B cell (primary cell): ENCODE measurements around the gene BCL2L11. TPM values are rescaled to one million over a fixed set of nuclear protein-coding genes. Genes with fewer than 3 reads are reported as not detected.

Experiments
- ATAC-seq: fragments of 200-7000 bp; cut with Tn5 transposase; one replicate; pipeline ENCODE4 v1.10.0; 2021; ENCODE audit warnings: low read depth, mild to moderate bottlenecking, moderate number of reproducible peaks, moderate library complexity
- CTCF ChIA-PET: fragments of 350-600 bp; sonication (Branson Sonifier 250); formaldehyde crosslinking; loops from one replicate; lab custom pipeline; 2021; ENCODE audit warnings: antibody characterized with exemption, inconsistent platforms; lab: Charles Lee
- POLR2A ChIA-PET: fragments of 350-600 bp; sonication (Branson Sonifier 250); formaldehyde crosslinking; loops from one replicate; lab custom pipeline; 2021; ENCODE audit warnings: antibody characterized with exemption; lab: Charles Lee
- DNase-seq: peaks from one replicate; pipeline ENCODE4 v3.0.0; 2013
- H2AFZ ChIP-seq: 2 replicates; pipeline ENCODE4 v1.6.1; 2012; ENCODE audit warnings: mild to moderate bottlenecking, low read depth, low read length; ENCODE audit not compliant: insufficient read depth, poor library complexity, severe bottlenecking
- H3K27ac ChIP-seq, 2 donors: 1 replicate in 1 of 2; 2 replicates in 1 of 2; pipeline ENCODE4 v1.5.1; 2012 to 2013; ENCODE audit warnings: low read length in 2 of 2, mild to moderate bottlenecking in 2 of 2, moderate library complexity in 1 of 2
- H3K27me3 ChIP-seq, 4 experiments: fragments of 200-600 bp in 1 of 4; sonication (generic) in 1 of 4; replicated peaks in 1 of 4; 1 replicate in 2 of 4; 2 replicates in 2 of 4; pipeline versions ENCODE4 v1.6.1 to v1.7.0; 2013 to 2016; ENCODE audit warnings: low read length in 3 of 4, mild to moderate bottlenecking in 2 of 4, mixed read lengths in 1 of 4, moderate library complexity in 1 of 4; ENCODE audit not compliant: insufficient read depth in 4 of 4, control insufficient read depth in 3 of 4; ENCODE audit errors: control extremely low read depth in 1 of 4
- H3K36me3 ChIP-seq, 2 experiments: replicated peaks in 1 of 2; 1 replicate in 1 of 2; 2 replicates in 1 of 2; pipeline versions ENCODE4 v1.6.1 to v1.7.1; 2013; ENCODE audit warnings: low read length in 1 of 2; ENCODE audit not compliant: insufficient read depth in 2 of 2, control insufficient read depth in 1 of 2; ENCODE audit errors: control extremely low read depth in 1 of 2, extremely low read depth in 1 of 2
- H3K4me1 ChIP-seq, 2 donors: fragments of 200-600 bp in 1 of 2; sonication (generic) in 1 of 2; 1 replicate in 1 of 2; 2 replicates in 1 of 2; pipeline versions ENCODE4 v1.5.1 to v1.6.1; 2013 to 2017; ENCODE audit warnings: low read length in 2 of 2; ENCODE audit not compliant: control insufficient read depth in 2 of 2, insufficient read depth in 2 of 2
- H3K4me2 ChIP-seq: replicated peaks from 2 replicates; pipeline ENCODE3; 2012; ENCODE audit warnings: mild to moderate bottlenecking, low read depth, low read length; ENCODE audit not compliant: poor library complexity, severe bottlenecking
- H3K4me3 ChIP-seq, 5 experiments: fragments of 200-600 bp in 1 of 5; sonication (generic) in 1 of 5; 1 replicate in 3 of 5; 2 replicates in 2 of 5; pipeline versions ENCODE4 v1.5.1 to v1.7.0; 2011 to 2016; ENCODE audit warnings: low read length in 4 of 5, mild to moderate bottlenecking in 4 of 5, low read depth in 2 of 5, control low read depth in 1 of 5, moderate library complexity in 1 of 5; ENCODE audit not compliant: insufficient read depth in 1 of 5; ENCODE audit errors: control extremely low read depth in 1 of 5, extremely low read depth in 1 of 5
- H3K79me2 ChIP-seq: fragments of 200-600 bp; sonication (generic); one replicate; pipeline ENCODE4 v1.6.0; 2016; ENCODE audit warnings: low read length; ENCODE audit not compliant: control insufficient read depth, insufficient read depth
- H3K9ac ChIP-seq: fragments of 200-600 bp; sonication (generic); 2 replicates; pipeline ENCODE4 v1.6.1; 2017; ENCODE audit warnings: mild to moderate bottlenecking, low read length, moderate library complexity
- H3K9me3 ChIP-seq, 3 donors: one replicate each; pipeline versions ENCODE4 v1.6.1 to v1.7.1; 2013; ENCODE audit warnings: low read length in 2 of 3; ENCODE audit not compliant: control insufficient read depth in 2 of 3, insufficient read depth in 1 of 3; ENCODE audit errors: control extremely low read depth in 1 of 3
- H4K20me1 ChIP-seq: 2 replicates; pipeline ENCODE4 v1.6.0; 2012; ENCODE audit warnings: mild to moderate bottlenecking, low read length; ENCODE audit not compliant: insufficient read depth, control insufficient read depth, poor library complexity, severe bottlenecking
- H3K27ac Mint-ChIP-seq: one replicate; pipeline ENCODE4 v1.8.0; 2021; ENCODE audit warnings: mixed read lengths
- H3K27me3 Mint-ChIP-seq: one replicate; pipeline ENCODE4 v1.8.0; 2021; ENCODE audit warnings: mixed read lengths
- H3K4me1 Mint-ChIP-seq: one replicate; pipeline ENCODE4 v1.8.0; 2021; ENCODE audit warnings: mixed read lengths
- H3K4me3 Mint-ChIP-seq: one replicate; pipeline ENCODE4 v1.8.0; 2021; ENCODE audit warnings: mixed read lengths
- H3K9me3 Mint-ChIP-seq: one replicate; pipeline ENCODE4 v1.8.0; 2022; ENCODE audit warnings: mixed read lengths; ENCODE audit not compliant: insufficient read depth
- CTCF ChIP-seq: fragments of 200-600 bp; IDR thresholded peaks from one replicate; pipeline ENCODE4 v1.8.0; 2022; ENCODE audit warnings: antibody characterized with exemption, mild to moderate bottlenecking
- EZH2 ChIP-seq: IDR thresholded peaks from 2 replicates; pipeline ENCODE4 v1.6.1; 2012; ENCODE audit warnings: borderline replicate concordance, low read depth, mild to moderate bottlenecking, moderate library complexity, low read length; ENCODE audit not compliant: insufficient read depth, poor library complexity, severe bottlenecking
- WGBS: methylation state at CpG from one replicate; pipeline ENCODE4 v1.1.5; 2013; ENCODE audit warnings: missing lambda C conversion rate; ENCODE audit not compliant: insufficient coverage; 5-methylcytosine and 5-hydroxymethylcytosine counted together
- intact Hi-C: fragments of 100-400 bp; cut with micrococcal nuclease; formaldehyde crosslinking; loops from one replicate; pipeline ENCODE4 v1.10.0; 2022
- polyA plus RNA-seq: library from polyadenylated mRNA; depleted of rRNA; stranded (reverse); fragments of >200 nt; gene quantifications from 2 replicates; pipeline ENCODE4 v1.2.3, GENCODE V29; 2012
- total RNA-seq, 2 donors: library from RNA; stranded (reverse); fragments of 120-200 nt in 1 of 2; gene quantifications; 1 replicate in 1 of 2; 2 replicates in 1 of 2; pipeline versions ENCODE4 v1.2.3 to v1.2.4, GENCODE V29; 2013 to 2022

Gene BCL2L11
- total and polyA plus RNA-seq, 2 donors (not counting 1 experiment from before 2014, with no cell fraction given) = 13.8 to 164 TPM

DNA sequence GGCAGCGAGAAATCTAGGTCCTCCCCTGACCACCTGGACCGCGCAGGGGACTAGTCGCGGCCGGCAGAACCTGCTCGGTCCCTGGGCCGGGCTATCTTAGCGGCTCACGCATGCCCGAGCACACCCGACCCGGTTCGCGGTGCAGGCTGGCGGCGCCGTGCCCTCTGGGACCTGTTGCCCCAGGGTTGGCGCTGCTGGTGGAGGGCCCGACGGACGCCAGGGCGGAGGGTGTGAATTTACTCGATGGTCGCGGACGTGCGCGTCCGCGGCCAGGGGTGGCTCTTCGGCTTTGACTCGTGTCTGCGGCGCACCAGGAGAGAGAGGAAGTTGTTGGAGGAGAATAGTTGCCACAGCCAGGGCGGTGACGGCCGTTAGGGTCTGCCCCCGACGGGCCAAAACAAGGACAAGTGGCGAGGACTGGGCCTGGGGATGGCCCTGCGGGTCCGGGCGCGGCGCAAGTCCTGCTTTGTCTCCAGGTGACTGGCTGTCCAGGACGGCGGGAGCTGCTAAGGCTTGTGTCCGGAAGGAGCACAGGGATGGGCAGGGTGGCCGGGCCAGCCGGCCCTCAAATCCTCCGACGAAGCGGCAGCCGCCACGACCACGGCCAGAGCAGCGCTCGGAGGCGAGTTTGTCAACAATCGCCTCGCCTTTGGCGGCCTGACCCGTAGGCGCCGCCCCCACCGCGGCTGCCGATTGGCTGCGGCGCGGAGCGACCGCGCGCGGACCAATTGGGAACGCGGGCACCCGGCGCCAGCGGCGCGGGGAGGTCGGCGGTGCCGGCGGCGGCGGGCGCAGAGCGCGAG is 1.3 kb downstream of the BCL2L11 start:
- peak overlapping the region; percentile 99 for H3K4me2 ChIP-seq
- ChIA-PET POLR2A (interaction anchor here (0.9 to 2.5 kb wide), 2 partner anchors 30 to 35 kb away, joined by 3 to 13 read pairs; no protein-coding TSS in a partner anchor), CTCF (interaction anchor here (0.7 to 2.6 kb wide), 2 partner anchors 35 to 40 kb away, joined by 3 to 20 read pairs; no protein-coding TSS in a partner anchor)
- intact Hi-C loops = no loop called here
- H3K9me3 ChIP-seq = peaks cover 0 to 20% (median 0%) of the 10 kb centered on the region in 3 donors
- H3K27ac ChIP-seq = peak overlapping the region; percentile 75 to 87
- peaks cover 44% of the 10 kb centered on the region for H3K4me1 Mint-ChIP-seq
- H2AFZ ChIP-seq = peak overlapping the region; percentile 61
- under 1% methylated on average over 93 of the region's 93 CpGs for WGBS
- peaks cover 57% of the 10 kb centered on the region for H4K20me1 ChIP-seq
- H3K27me3 Mint-ChIP-seq = peaks cover 14% of the 10 kb centered on the region
- H3K4me3 Mint-ChIP-seq = peak overlapping the region; percentile 93
- peak overlapping the region; percentile 71 to 93 (median 88) for H3K4me3 ChIP-seq
- peaks cover 0 to 33% (median 16%) of the 10 kb centered on the region in 4 experiments for H3K27me3 ChIP-seq
- peak overlapping the region; percentile 91 for H3K27ac Mint-ChIP-seq
- TF ChIP-seq EZH2 (no peak), CTCF (no peak)
- H3K36me3 ChIP-seq = peaks cover 0 to 27% of the 10 kb centered on the region in 2 experiments
- ATAC-seq = peak; percentile 50
- H3K9me3 Mint-ChIP-seq = no peaks in the 10 kb centered on the region
- peak; percentile 90 for DNase-seq
- H3K4me1 ChIP-seq = peaks cover 32 to 44% of the 10 kb centered on the region in 2 donors
- H3K9ac ChIP-seq = peak overlapping the region; percentile 92
- H3K79me2 ChIP-seq = peaks cover 39% of the 10 kb centered on the region
